Neuronal stem cell (in vitro differentiated cells): ENCODE results near the gene FAM210A.

Source experiments
- DNase-seq: peaks from one replicate; pipeline ENCODE4 v3.0.0-alpha.2; 2013; ENCODE audit warnings: low spot score
- H2AFZ ChIP-seq: one replicate; pipeline ENCODE4 v1.6.1; 2013; ENCODE audit warnings: mild to moderate bottlenecking, low read length, inconsistent platforms
- H2AK5ac ChIP-seq: 2 replicates; pipeline ENCODE4 v1.6.1; 2013; ENCODE audit warnings: low read depth, mild to moderate bottlenecking, inconsistent platforms, low read length, moderate library complexity, mixed read lengths
- H2BK120ac ChIP-seq: 2 replicates; pipeline ENCODE4 v1.6.1; 2013; ENCODE audit warnings: low read depth, mild to moderate bottlenecking, inconsistent platforms, low read length, moderate library complexity, mixed read lengths
- H2BK12ac ChIP-seq: one replicate; pipeline ENCODE4 v1.6.1; 2013; ENCODE audit warnings: low read length, inconsistent platforms
- H2BK15ac ChIP-seq: 2 replicates; pipeline ENCODE4 v1.6.1; 2013; ENCODE audit warnings: mild to moderate bottlenecking, low read length, inconsistent platforms, mixed read lengths
- H2BK5ac ChIP-seq: one replicate; pipeline ENCODE4 v1.6.1; 2013; ENCODE audit warnings: inconsistent platforms, mild to moderate bottlenecking, low read length, moderate library complexity
- H3K14ac ChIP-seq: one replicate; pipeline ENCODE4 v1.6.1; 2013; ENCODE audit warnings: low read length, inconsistent platforms
- H3K18ac ChIP-seq: 2 replicates; pipeline ENCODE4 v1.6.1; 2013; ENCODE audit warnings: low read length, inconsistent platforms
- H3K23ac ChIP-seq: 2 replicates; pipeline ENCODE4 v1.6.1; 2013; ENCODE audit warnings: low read depth, mild to moderate bottlenecking, mixed read lengths, low read length, inconsistent platforms; ENCODE audit not compliant: poor library complexity
- H3K27ac ChIP-seq: replicated peaks from 3 replicates; pipeline ENCODE4 v1.5.1; 2013; ENCODE audit warnings: low read length, inconsistent platforms
- H3K27me3 ChIP-seq, 3 experiments: 2 replicates each; pipeline ENCODE4 v1.6.1; 2013; ENCODE audit warnings: low read length in 3 of 3, mild to moderate bottlenecking in 2 of 3, inconsistent platforms in 1 of 3, low read depth in 1 of 3, mixed read lengths in 1 of 3, moderate library complexity in 1 of 3; ENCODE audit not compliant: control insufficient read depth in 3 of 3, insufficient read depth in 3 of 3
- H3K36me3 ChIP-seq, 2 donors: replicated peaks in 1 of 2; 2 replicates each; pipeline ENCODE4 v1.6.1; 2013; ENCODE audit warnings: low read length in 2 of 2; ENCODE audit not compliant: control insufficient read depth in 2 of 2, insufficient read depth in 2 of 2
- H3K4ac ChIP-seq: 2 replicates; pipeline ENCODE4 v1.6.1; 2013; ENCODE audit warnings: inconsistent platforms, mild to moderate bottlenecking, low read length, moderate library complexity
- H3K4me1 ChIP-seq, 2 donors: 1 replicate in 1 of 2; 2 replicates in 1 of 2; pipeline ENCODE4 v1.6.1; 2013; ENCODE audit warnings: low read length in 2 of 2, low read depth in 1 of 2; ENCODE audit not compliant: control insufficient read depth in 2 of 2, insufficient read depth in 1 of 2
- H3K4me2 ChIP-seq: one replicate; pipeline ENCODE4 v1.6.1; 2013; ENCODE audit warnings: mild to moderate bottlenecking, low read length, inconsistent platforms; ENCODE audit not compliant: insufficient read depth, poor library complexity, severe bottlenecking
- H3K4me3 ChIP-seq, 2 donors: 2 replicates each; pipeline ENCODE4 v1.5.1; 2013; ENCODE audit warnings: low read length in 2 of 2, mild to moderate bottlenecking in 2 of 2, inconsistent platforms in 1 of 2, moderate library complexity in 1 of 2
- H3K79me1 ChIP-seq: one replicate; pipeline ENCODE4 v1.6.1; 2013; ENCODE audit warnings: low read depth, mild to moderate bottlenecking, inconsistent platforms, low read length, moderate library complexity
- H3K9ac ChIP-seq: one replicate; pipeline ENCODE4 v1.6.1; 2013; ENCODE audit warnings: mild to moderate bottlenecking, low read depth, low read length, inconsistent platforms; ENCODE audit not compliant: poor library complexity
- H3K9me3 ChIP-seq, 2 donors: replicated peaks in 1 of 2; 2 replicates each; pipeline versions ENCODE3 to v1.6.1; 2013; ENCODE audit warnings: low read length in 2 of 2, mild to moderate bottlenecking in 2 of 2, inconsistent platforms in 1 of 2, low read depth in 1 of 2, mixed read lengths in 1 of 2, moderate library complexity in 1 of 2; ENCODE audit not compliant: control insufficient read depth in 2 of 2, insufficient read depth in 1 of 2
- H4K8ac ChIP-seq: one replicate; pipeline ENCODE4 v1.6.1; 2013; ENCODE audit warnings: low read depth, mild to moderate bottlenecking, inconsistent platforms, low read length, moderate library complexity
- H4K91ac ChIP-seq: one replicate; pipeline ENCODE4 v1.6.1; 2013; ENCODE audit warnings: low read length, low read depth, mild to moderate bottlenecking, inconsistent platforms; ENCODE audit not compliant: poor library complexity
- WGBS, 2 donors: extraction: QIAGEN DNeasy Blood & Tissue Kit; methylation state at CpG; one replicate each; pipeline ENCODE4 v1.1.7; 2013; ENCODE audit warnings: missing lambda C conversion rate in 2 of 2, mixed read lengths in 1 of 2; ENCODE audit not compliant: insufficient read length in 2 of 2, insufficient replicate concordance in 1 of 2; ENCODE audit errors: extremely low coverage in 2 of 2; 5-methylcytosine and 5-hydroxymethylcytosine counted together

FAM210A gene

GRCh38 chr18:13658436-13659204, 67.7 kb downstream of the FAM210A start:
- no peak overlapping the region for H2AFZ ChIP-seq
- peaks cover 6 to 19% of the 10 kb centered on the region in 2 donors for H3K4me1 ChIP-seq
- no peaks in the 10 kb centered on the region for H3K9me3 ChIP-seq
- no peak overlapping the region for H3K4ac ChIP-seq
- no peak overlapping the region for H3K23ac ChIP-seq
- H2BK12ac ChIP-seq, result no peak overlapping the region
- WGBS, 2 donors, result no CpG with 5 or more reads among the region's 8 CpGs
- H3K27ac ChIP-seq, result no peak overlapping the region
- H3K4me2 ChIP-seq, result no peak overlapping the region
- H3K27me3 ChIP-seq, result no peaks in the 10 kb centered on the region
- H3K18ac ChIP-seq, result no peak overlapping the region
- no peak overlapping the region for H3K4me3 ChIP-seq
- no peak overlapping the region for H3K9ac ChIP-seq
- no peak overlapping the region for H2BK120ac ChIP-seq
- H3K14ac ChIP-seq, result no peak overlapping the region
- H3K79me1 ChIP-seq, result no peaks in the 10 kb centered on the region
- H2BK5ac ChIP-seq, result no peak overlapping the region
- no peak overlapping the region for H4K8ac ChIP-seq
- H4K91ac ChIP-seq, result no peak overlapping the region
- no peak overlapping the region for H2AK5ac ChIP-seq
- peaks cover 0 to 3% of the 10 kb centered on the region in 2 donors for H3K36me3 ChIP-seq
- DNase-seq, result no peak
- no peak overlapping the region for H2BK15ac ChIP-seq

- H2BK120ac ChIP-seq, result no peak overlapping the region
- H2AK5ac ChIP-seq, result no peak overlapping the region
- H2BK15ac ChIP-seq, result no peak overlapping the region
- DNase-seq, result no peak
- H3K4me3 ChIP-seq, result no peak overlapping the region
- H3K36me3 ChIP-seq, result no peaks in the 10 kb centered on the region
- H2BK5ac ChIP-seq, result no peak overlapping the region
- H3K4ac ChIP-seq, result no peak overlapping the region
- peak overlapping the region; percentile 69 for H3K18ac ChIP-seq
- H3K9me3 ChIP-seq, result no peaks in the 10 kb centered on the region
- WGBS, 2 donors, result no CpG with 5 or more reads among the region's 7 CpGs
- no peak overlapping the region for H3K23ac ChIP-seq
- no peaks in the 10 kb centered on the region for H3K27me3 ChIP-seq
- no peak overlapping the region for H3K4me2 ChIP-seq
- H3K9ac ChIP-seq, result no peak overlapping the region
- H4K8ac ChIP-seq, result no peak overlapping the region
- no peak overlapping the region for H2BK12ac ChIP-seq
- H3K14ac ChIP-seq, result no peak overlapping the region
- no peak overlapping the region for H2AFZ ChIP-seq
- no peaks in the 10 kb centered on the region for H3K79me1 ChIP-seq
- no peak overlapping the region for H4K91ac ChIP-seq
- no peak overlapping the region for H3K27ac ChIP-seq
- peaks cover 7 to 19% of the 10 kb centered on the region in 2 donors for H3K4me1 ChIP-seq
Measured at GRCh38 chr18:13657974-13658373, 68.4 kb downstream of the FAM210A start.

GRCh38 chr18:13653746-13654433, 72.5 kb downstream of the FAM210A start:
- no peak overlapping the region for H4K91ac ChIP-seq
- H3K79me1 ChIP-seq, result no peaks in the 10 kb centered on the region
- H3K9ac ChIP-seq, result no peak overlapping the region
- no peaks in the 10 kb centered on the region for H3K9me3 ChIP-seq
- H3K4me1 ChIP-seq, result peaks cover 2 to 7% of the 10 kb centered on the region in 2 donors
- whole genome bisulfite sequencing, 2 donors, result no CpG with 5 or more reads among the region's 13 CpGs
- DNase-seq, result no peak
- H3K23ac ChIP-seq, result no peak overlapping the region
- H3K36me3 ChIP-seq, result no peaks in the 10 kb centered on the region
- peak overlapping the region; percentile 53 for H2AFZ ChIP-seq
- H3K4me3 ChIP-seq, result no peak overlapping the region
- no peak overlapping the region for H4K8ac ChIP-seq
- H3K27me3 ChIP-seq, result no peaks in the 10 kb centered on the region
- H2BK5ac ChIP-seq, result no peak overlapping the region
- no peak overlapping the region for H3K27ac ChIP-seq
- H2AK5ac ChIP-seq, result no peak overlapping the region
- H2BK12ac ChIP-seq, result no peak overlapping the region
- H3K14ac ChIP-seq, result no peak overlapping the region
- no peak overlapping the region for H2BK120ac ChIP-seq
- no peak overlapping the region for H3K4ac ChIP-seq
- H3K4me2 ChIP-seq, result no peak overlapping the region
- H3K18ac ChIP-seq, result peak overlapping the region; percentile 1
- H2BK15ac ChIP-seq, result no peak overlapping the region
